Activated CD4-positive, alpha-beta T cell treated with anti-CD3 and anti-CD28 coated beads, Interleukin-2, Interleukin-6, amounts not matched to agents 100 ng/mL and 50 ng/mL, durations not matched to agents 16 hours and 8 hours (primary cell): ENCODE measurements around the gene C17orf107.
"Not testable (repeated sequence)": the region's sequence is repeated elsewhere in the genome, so short reads cannot be mapped to it uniquely, and the experiment has no call there.

Source experiments
- DNase-seq: peaks from one replicate; pipeline ENCODE4 v3.0.0-alpha.2; 2020

C17orf107 gene

DNA sequence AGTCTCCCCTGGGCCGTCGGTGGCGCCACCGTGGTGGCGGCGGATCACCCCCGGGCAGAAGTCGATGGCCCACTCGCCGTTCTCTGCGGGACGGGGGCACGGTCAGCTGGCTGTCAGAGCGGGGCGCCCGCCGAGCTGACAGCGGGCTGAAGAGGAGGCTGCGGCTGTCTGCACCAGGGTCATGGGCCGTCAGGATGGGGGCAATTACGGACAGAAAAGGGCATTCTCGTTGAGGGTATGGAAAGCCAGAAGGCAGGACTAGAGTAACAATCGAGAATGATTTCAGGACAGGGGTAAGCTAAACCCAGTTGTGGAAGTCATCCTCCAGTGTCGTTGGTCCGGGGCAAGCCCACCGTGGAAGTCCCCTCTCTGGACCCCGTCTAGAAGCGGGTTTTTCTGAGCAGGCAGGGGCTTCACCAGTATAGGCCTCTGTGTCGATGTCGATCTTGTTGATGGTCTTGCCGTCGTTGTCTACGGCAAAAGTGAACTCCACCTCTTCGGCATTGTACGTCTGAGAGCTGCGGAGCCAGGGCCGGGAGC is 1.8 kb downstream of the C17orf107 start:
- DNase-seq = no peak

DNA sequence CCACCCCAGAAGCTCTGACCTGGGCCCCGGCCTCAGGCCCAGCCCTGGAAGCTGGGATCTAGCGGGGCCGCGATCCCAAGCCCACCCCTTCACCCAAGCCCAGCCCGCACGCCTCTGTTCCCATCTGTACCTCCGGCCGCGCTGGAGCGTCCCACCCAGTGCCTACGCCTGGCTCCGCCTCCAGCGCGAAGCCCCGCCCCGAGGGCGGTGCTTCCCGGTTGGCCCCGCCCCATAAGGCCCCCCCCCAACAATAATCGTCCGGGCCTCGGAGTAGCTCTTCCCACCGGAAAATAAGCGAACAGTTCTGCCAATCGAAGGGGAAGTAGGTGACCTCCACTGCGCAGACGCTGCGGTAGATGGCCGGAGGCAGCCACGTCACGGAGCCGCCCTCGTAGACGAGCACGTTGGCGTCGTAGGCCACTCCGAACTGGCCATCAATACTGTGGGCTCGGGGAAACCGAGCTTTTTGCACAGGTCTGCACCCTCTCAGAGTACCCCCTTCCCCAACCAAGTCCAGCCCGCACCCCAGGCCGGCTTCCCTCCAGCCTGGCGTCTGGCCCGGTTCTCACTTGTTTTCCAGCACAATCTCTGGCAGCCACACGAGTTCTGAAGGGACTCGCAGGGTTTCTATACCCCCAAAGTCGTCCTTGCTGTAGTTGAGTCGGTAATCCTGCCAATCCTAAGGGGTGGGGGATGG is 2.5 kb downstream of the C17orf107 start:
- DNase-seq = no peak

DNA sequence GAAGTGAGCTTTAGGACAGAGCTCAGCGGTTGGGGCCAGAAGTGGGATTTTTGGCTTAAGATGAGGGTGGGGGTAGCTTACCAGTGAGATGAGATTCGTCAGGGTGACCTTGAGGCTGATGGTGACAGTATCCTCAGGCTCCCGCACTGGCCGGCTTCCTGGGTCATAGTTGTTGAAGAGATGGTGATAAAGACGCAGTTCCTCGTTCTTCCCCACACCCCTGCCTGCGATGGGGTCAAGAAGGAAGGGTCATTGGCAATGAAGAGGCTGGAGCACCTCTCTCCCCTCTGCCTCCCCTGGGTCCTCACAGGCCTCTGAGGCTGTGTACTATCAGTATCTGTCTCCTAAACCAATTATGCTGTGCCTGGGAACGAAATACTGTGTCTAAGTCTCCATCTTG is 3.2 kb downstream of the C17orf107 start:
- DNase-seq = no peak

DNA sequence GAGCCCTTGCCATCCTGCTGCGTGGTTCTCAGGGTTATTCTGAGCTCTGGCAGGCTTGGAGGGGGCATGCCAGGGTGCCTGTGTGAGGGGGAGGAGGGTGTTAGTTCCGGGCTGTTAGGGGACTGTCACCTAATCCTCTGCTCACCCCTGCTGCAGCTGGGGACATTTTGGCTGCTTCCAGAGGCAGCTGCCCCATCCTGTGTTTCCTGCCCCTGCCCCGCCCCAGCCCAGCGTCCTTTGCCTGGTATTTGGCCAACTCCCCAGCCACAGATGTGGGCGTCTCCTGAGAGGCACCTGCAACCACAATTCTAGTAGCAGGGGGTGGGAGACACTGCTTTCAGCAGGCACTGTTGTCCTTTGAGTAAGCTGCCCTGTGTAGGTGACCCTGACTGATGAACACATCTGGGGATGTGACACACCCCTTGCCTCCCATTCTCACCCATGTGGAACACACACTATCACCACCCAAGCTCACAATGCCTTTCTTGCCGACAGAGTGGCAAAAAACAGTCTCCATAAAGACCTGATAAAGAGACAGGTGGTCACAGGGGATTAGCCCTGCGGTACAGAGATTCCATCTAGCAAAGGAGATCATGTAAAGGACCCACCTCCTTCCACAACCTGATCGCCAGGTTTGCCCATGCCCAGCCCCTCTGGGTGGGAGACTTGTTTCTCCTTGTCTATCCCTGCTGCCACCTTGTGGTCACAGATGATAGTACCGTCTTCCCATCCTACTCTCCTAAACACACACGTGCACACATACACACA is 3.9 kb downstream of the C17orf107 start, which contains the start of gene CHRNE:
CHRNE (minus strand) TSS at position 48 of the 768 bp plus-strand sequence; CDS start at position 13, 35 bp downstream.
- DNase-seq = peak; percentile 84

- DNase-seq = not testable (repeated sequence)
Measured at GRCh38 chr17:4906642-4907041, 7.3 kb downstream of the C17orf107 start.

GRCh38 chr17:4908301-4908700 is 9.0 kb downstream of the C17orf107 start:
- DNase-seq = peak; percentile 13

DNA sequence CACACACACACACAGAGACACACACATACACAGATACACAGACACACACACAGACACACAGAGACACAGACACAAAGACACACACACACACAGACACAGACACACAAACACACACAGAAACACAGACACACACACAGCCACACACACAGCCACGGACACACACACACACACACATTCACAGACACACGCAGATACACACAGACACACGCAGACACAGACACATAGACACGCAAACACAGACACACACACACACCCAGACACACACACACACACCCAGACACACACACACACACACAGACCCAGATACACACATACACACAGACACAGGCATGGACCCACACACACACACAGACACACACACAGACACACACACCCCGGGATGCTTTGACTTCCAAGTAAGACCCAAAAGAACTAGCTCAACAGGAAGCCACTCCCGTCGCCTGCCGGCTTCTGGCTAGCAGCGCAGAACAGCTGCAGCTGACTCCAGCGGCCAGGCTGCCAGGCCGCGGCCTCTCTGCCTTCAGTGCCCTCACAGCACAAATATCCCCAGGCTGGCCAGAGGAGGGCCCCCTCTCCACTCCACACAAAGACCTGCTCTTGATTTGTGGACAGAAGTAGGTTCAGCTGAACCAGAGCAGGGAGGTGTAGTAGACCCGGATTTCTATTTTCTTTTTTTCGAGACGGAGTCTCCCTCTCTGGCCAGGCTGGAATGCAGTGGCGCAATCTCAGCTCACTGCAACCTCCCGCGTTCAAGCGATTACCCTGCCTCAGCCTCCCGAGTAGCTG is 9.6 kb downstream of the C17orf107 start:
- peak; percentile 76 for DNase-seq

DNA sequence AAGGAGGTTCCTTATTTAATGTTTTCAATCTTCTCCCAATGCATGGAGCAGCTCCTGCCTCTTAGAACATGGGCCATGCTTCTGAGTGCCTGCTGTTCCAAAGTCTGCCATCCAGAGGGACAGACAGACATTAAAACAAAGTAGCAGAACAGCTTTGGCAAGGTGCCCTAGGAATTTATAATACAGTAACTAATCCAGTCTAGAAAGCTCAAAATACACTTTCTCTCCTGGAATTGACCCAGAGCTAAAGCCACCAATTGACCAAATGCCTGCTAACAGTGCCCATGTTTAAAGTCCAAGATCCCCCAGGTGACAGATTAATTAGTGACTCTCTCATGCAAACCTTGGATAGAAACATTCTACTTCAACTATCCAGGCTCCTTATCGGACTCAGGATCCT is 14.7 kb downstream of the C17orf107 start:
- no peak for DNase-seq

GRCh38 chr17:4914551-4914950 is 15.2 kb downstream of the C17orf107 start:
- not testable (repeated sequence) for DNase-seq

DNA sequence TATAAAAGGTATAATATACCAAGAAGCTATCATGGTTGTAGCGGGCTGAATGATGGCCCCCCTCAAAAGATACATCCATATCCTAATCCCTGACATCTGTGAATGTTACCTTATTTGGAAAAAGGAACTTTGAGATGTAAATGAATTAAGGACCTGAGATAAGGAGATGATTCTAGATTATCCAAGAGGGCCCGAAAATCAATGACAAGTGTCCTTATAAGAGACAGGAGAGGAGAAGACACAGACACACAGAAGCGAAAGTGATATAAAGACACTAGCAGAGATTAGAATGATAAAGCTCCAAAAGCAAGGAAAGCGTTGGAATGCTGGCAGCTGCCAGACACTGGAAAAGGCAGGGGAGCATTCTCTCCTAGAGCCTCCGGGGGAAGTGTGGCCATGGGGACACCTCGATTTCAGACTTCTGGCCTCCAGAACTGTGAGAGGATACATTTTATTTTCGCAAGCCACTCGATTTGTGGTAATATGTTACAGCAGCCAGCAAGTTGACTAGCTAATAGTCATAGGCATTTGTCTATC is 20.2 kb downstream of the C17orf107 start:
- no peak for DNase-seq

- DNase-seq = no peak
Measured at GRCh38 chr17:4920351-4921048, 21.2 kb downstream of the C17orf107 start.

DNA sequence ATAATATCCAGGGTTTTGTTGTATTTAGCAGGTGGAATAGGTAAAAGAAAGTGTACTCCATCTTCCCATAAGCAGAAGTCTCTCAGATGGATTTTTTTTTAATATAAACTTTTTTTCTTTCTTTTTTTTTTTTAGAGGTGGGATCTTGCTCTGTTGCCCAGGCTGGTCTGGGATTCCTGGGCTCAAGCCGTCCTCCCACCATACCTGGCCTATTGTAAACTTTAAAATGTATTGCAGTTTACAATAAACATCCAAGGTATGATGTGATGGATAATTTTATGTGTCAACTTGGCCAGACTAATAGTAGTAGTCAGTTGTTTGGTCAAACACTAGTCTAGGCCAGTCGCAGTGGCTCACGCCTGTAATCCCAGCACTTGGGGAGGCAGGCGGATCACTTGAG is 22.0 kb downstream of the C17orf107 start:
- no peak for DNase-seq

GRCh38 chr17:4926577-4927335 is 27.4 kb downstream of the C17orf107 start:
- not testable (repeated sequence) for DNase-seq

DNA sequence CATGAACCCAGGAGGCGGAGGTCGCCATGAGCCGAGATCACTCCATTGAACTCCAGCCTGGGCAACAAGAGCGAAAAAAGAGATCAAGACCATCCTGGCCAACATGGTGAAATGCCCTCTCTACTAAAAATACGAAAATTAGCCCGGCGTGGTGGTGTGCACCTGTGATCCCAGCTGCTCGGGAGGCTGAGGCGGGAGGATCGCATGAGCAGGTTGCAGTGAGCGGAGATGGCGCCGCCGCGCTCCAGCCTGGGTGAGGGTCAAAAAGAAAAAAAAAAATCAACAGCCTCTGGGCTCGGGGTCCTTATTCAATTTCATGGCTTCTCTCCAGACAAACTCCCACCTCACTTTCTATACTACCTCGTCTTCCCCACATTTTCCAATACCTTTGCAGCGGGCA is 29.5 kb downstream of the C17orf107 start:
- no peak for DNase-seq

DNA sequence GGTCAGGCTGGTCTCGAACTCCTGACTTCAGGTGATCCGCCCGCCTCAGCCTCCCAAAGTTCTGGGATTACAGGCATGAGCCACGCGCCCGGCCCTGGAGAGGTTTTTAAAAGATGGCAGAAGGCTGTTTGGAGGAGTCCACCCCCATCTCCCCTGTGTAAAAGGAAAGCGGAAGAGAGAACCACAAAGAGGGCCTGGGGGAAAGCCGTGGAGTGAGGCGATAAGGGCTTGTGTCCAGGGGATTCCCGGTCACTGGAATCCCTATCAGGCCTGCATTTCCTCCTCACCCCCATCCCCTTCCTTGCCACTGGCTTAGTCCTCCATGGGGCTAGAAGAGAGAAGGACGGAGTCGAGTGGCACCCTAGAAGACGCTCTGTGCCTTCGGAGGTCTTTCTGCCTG is 32.6 kb downstream of the C17orf107 start, which contains the start of gene GP1BA:
GP1BA (plus strand) TSS at position 315 of the 400 bp plus-strand sequence. CDS start 328 bp downstream, outside the sequence.
- DNase-seq = no peak

DNA sequence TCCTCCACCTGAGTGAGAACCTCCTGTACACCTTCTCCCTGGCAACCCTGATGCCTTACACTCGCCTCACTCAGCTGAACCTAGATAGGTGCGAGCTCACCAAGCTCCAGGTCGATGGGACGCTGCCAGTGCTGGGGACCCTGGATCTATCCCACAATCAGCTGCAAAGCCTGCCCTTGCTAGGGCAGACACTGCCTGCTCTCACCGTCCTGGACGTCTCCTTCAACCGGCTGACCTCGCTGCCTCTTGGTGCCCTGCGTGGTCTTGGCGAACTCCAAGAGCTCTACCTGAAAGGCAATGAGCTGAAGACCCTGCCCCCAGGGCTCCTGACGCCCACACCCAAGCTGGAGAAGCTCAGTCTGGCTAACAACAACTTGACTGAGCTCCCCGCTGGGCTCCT is 33.4 kb downstream of the C17orf107 start:
- no peak for DNase-seq

DNA sequence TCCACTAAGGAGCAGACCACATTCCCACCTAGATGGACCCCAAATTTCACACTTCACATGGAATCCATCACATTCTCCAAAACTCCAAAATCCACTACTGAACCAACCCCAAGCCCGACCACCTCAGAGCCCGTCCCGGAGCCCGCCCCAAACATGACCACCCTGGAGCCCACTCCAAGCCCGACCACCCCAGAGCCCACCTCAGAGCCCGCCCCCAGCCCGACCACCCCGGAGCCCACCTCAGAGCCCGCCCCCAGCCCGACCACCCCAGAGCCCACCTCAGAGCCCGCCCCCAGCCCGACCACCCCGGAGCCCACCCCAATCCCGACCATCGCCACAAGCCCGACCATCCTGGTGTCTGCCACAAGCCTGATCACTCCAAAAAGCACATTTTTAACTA is 34.3 kb downstream of the C17orf107 start:
- no peak for DNase-seq

DNA sequence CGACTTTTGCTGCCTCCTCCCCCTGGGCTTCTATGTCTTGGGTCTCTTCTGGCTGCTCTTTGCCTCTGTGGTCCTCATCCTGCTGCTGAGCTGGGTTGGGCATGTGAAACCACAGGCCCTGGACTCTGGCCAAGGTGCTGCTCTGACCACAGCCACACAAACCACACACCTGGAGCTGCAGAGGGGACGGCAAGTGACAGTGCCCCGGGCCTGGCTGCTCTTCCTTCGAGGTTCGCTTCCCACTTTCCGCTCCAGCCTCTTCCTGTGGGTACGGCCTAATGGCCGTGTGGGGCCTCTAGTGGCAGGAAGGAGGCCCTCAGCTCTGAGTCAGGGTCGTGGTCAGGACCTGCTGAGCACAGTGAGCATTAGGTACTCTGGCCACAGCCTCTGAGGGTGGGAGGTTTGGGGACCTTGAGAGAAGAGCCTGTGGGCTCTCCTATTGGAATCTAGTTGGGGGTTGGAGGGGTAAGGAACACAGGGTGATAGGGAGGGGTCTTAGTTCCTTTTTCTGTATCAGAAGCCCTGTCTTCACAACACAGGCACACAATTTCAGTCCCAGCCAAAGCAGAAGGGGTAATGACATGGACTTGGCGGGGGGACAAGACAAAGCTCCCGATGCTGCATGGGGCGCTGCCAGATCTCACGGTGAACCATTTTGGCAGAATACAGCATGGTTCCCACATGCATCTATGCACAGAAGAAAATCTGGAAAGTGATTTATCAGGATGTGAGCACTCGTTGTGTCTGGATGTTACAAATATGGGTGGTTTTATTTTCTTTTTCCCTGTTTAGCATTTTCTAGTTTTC is 35.0 kb downstream of the C17orf107 start:
- peak; percentile 32 for DNase-seq

DNA sequence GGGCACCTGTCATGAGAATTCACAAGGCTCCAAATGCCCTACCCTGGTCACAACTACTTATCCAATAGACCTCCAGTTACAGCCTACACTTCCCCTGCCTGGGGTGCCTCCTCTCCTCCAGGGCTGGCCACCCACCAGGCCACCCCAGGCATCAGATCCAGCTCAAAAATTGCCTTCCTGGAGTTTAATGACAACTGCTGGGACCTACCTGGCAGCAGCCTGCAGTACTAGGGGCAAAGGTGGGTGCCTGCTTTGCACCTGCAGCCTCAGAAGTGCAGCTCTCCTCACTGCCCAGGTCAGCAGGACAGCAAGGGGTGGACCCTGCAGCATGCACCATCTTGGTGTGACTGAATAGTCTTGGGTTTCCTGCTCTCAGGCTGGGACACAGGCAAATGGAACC is 36.3 kb downstream of the C17orf107 start:
- DNase-seq = no peak

- DNase-seq = no peak
Measured at GRCh38 chr17:4936436-4936835, 37.1 kb downstream of the C17orf107 start.
